Measurements from ENCODE around the gene TMEM108.
"Not testable (repeated sequence)": the region's sequence is repeated elsewhere in the genome, so short reads cannot be mapped to it uniquely, and the experiment has no call there.

TMEM108 gene

GRCh38 chr3:133038089-133038730 lies at the start of gene TMEM108:
TSS of gene TMEM108 (plus strand) at chr3:133038391.
- H3K4me1 ChIP-seq (ENCODE audit: control insufficient read depth, low read length) = no peaks in the 10 kb centered on the region
- no peaks in the 10 kb centered on the region for H3F3A ChIP-seq (ENCODE audit: control insufficient read depth, insufficient read depth)
- no peak for TF ChIP-seq EZH2phosphoT487 (IDR thresholded peaks at IDR 0.05; ENCODE audit: borderline replicate concordance, low read length)
- no peak for TF ChIP-seq CTCF (IDR thresholded peaks at IDR 0.05; ENCODE audit: low read depth, low read length, poor library complexity, severe bottlenecking)
- peaks cover 8% of the 10 kb centered on the region for H3K27me3 ChIP-seq (ENCODE audit: control insufficient read depth, low read length)
- no peak within 1 kb of the TSS for H3K27ac ChIP-seq (ENCODE audit: low read depth, low read length)
- H3K4me2 ChIP-seq (ENCODE audit: low read length) = no peak within 1 kb of the TSS
- H3K9me2 ChIP-seq (replicated peaks; ENCODE audit: control insufficient read depth, low read length) = no peaks in the 10 kb centered on the region
- H3K79me2 ChIP-seq (ENCODE audit: control insufficient read depth, low read length) = no peaks in the 10 kb centered on the region
- no peaks in the 10 kb centered on the region for H4K20me1 ChIP-seq (ENCODE audit: control insufficient read depth, insufficient read depth, low read depth, low read length)
- H3K9me3 ChIP-seq (ENCODE audit: control insufficient read depth, insufficient read depth, low read length) = no peaks in the 10 kb centered on the region
- no peaks in the 10 kb centered on the region for H3K36me3 ChIP-seq (ENCODE audit: control insufficient read depth, low read length)
- no peak within 1 kb of the TSS for H3K4me3 ChIP-seq (ENCODE audit: low read length)

DNA sequence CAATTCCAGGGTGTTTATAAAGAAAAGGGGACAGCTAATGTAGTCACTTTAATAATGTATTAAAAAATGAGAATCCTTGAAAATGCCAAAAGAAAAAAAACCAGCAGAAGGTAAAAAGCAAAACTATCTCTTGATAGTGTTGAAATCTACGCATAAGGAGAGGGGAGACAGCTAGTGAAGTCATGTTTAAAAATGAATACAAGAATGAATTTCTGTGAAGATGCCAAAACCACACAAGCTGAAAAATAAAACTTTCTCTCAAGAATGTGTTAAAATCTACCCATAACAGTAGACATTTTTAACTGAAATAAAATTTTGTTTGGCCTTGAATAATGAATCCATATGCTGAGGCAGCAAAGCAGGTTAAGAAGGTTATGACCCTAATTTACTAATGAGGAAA lies 42.2 kb upstream of the TMEM108 start:
- no peaks in the 10 kb centered on the region for H3F3A ChIP-seq (ENCODE audit: control insufficient read depth, insufficient read depth)
- H3K4me1 ChIP-seq (ENCODE audit: control insufficient read depth, low read length) = no peaks in the 10 kb centered on the region
- H3K27ac ChIP-seq (ENCODE audit: low read depth, low read length) = no peak overlapping the region
- TF ChIP-seq CTCF (IDR thresholded peaks at IDR 0.05; ENCODE audit: low read depth, low read length, poor library complexity, severe bottlenecking) = no peak
- no peak for TF ChIP-seq EZH2phosphoT487 (IDR thresholded peaks at IDR 0.05; ENCODE audit: borderline replicate concordance, low read length)
- H3K4me3 ChIP-seq (ENCODE audit: low read length) = no peak overlapping the region
- no peak overlapping the region for H3K4me2 ChIP-seq (ENCODE audit: low read length)
- H3K79me2 ChIP-seq (ENCODE audit: control insufficient read depth, low read length) = no peaks in the 10 kb centered on the region
- no peaks in the 10 kb centered on the region for H3K36me3 ChIP-seq (ENCODE audit: control insufficient read depth, low read length)
- H3K27me3 ChIP-seq (ENCODE audit: control insufficient read depth, low read length) = peaks cover 5% of the 10 kb centered on the region; the same call in 1 of the 2 replicates
- H3K9me2 ChIP-seq (replicated peaks; ENCODE audit: control insufficient read depth, low read length) = no peaks in the 10 kb centered on the region
- no peaks in the 10 kb centered on the region for H3K9me3 ChIP-seq (ENCODE audit: control insufficient read depth, insufficient read depth, low read length)
- H4K20me1 ChIP-seq (ENCODE audit: control insufficient read depth, insufficient read depth, low read depth, low read length) = no peaks in the 10 kb centered on the region

DNA sequence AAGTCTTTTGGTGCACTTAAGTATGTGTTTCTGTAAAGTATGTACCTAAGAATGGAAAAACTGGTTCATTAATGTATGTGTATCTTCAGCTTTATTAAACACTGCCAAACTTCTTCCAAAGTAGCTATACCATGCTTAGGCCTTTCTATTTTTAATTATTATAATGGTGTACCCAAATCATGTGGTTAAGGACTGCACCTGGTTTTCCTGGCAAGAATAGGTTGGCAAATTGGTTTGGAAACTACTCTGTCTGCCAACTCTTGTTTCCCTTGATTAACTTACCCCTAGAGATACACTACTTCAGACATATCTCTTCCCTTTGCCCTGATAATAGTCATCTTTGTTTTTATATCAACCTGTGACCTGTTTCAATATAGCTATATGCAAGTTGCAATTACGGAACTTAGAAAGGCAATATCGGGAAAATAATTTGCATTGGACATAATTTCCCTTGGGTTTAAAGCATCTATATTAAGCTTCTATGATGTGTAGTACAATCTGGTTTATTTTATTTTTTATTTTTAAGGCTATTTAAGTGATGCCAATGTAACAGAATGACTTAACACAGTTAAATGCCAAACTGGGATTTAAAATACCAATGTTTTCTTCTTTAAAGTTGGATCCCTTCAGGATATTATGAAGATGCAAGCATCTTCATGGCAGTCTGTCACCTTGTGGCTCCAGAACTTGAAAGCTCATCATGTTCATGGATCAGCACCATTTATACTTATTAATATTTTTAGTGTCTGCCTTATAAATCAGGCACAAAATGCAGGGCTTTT lies 40.6 kb upstream of the TMEM108 start:
- Histone ChIP-seq H3K36me3 (ENCODE audit: control insufficient read depth, low read length) (no peaks in the 10 kb centered on the region), H3K4me1 (ENCODE audit: control insufficient read depth, low read length) (no peaks in the 10 kb centered on the region)
- TF ChIP-seq CTCF (IDR thresholded peaks at IDR 0.05; ENCODE audit: low read depth, low read length, poor library complexity, severe bottlenecking) = no peak
- no peak for TF ChIP-seq EZH2phosphoT487 (IDR thresholded peaks at IDR 0.05; ENCODE audit: borderline replicate concordance, low read length)

DNA sequence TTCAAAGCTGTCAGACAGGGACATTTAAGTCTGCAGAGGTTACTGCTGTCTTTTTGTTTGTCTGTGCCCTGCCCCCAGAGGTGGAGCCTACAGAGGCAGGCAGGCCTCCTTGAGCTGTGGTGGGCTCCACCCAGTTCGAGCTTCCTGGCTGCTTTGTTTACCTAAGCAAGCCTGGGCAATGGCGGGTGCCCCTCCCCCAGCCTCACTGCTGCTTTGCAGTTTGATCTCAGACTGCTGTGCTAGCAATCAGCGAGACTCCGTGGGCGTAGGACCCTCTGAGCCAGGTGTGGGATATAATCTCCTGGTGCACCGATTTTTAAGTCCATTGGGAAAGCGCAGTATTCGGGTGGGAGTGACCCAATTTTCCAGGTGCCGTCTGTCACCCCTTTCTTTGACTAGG lies 33.2 kb upstream of the TMEM108 start:
- not testable (repeated sequence) for H3K36me3 ChIP-seq (ENCODE audit: control insufficient read depth, low read length); H4K20me1 ChIP-seq (ENCODE audit: control insufficient read depth, insufficient read depth, low read depth, low read length); H3K4me2 ChIP-seq (ENCODE audit: low read length); H3K9me2 ChIP-seq (replicated peaks; ENCODE audit: control insufficient read depth, low read length); H3F3A ChIP-seq (ENCODE audit: control insufficient read depth, insufficient read depth); H3K79me2 ChIP-seq (ENCODE audit: control insufficient read depth, low read length); H3K27me3 ChIP-seq (ENCODE audit: control insufficient read depth, low read length); H3K4me3 ChIP-seq (ENCODE audit: low read length); H3K9me3 ChIP-seq (ENCODE audit: control insufficient read depth, insufficient read depth, low read length); H3K4me1 ChIP-seq (ENCODE audit: control insufficient read depth, low read length); H3K27ac ChIP-seq (ENCODE audit: low read depth, low read length)

More for the DNA sequence above, 40.6 kb upstream of the TMEM108 start:
- no peaks in the 10 kb centered on the region for H3F3A ChIP-seq (ENCODE audit: control insufficient read depth, insufficient read depth)
- H4K20me1 ChIP-seq (ENCODE audit: control insufficient read depth, insufficient read depth, low read depth, low read length) = no peaks in the 10 kb centered on the region
- H3K27ac ChIP-seq (ENCODE audit: low read depth, low read length) = no peak overlapping the region
- H3K79me2 ChIP-seq (ENCODE audit: control insufficient read depth, low read length) = no peaks in the 10 kb centered on the region
- H3K4me3 ChIP-seq (ENCODE audit: low read length) = no peak overlapping the region
- no peaks in the 10 kb centered on the region for H3K9me3 ChIP-seq (ENCODE audit: control insufficient read depth, insufficient read depth, low read length)
- no peaks in the 10 kb centered on the region for H3K9me2 ChIP-seq (replicated peaks; ENCODE audit: control insufficient read depth, low read length)
- H3K27me3 ChIP-seq (ENCODE audit: control insufficient read depth, low read length) = peaks cover 3% of the 10 kb centered on the region; the same call in 1 of the 2 replicates
- H3K4me2 ChIP-seq (ENCODE audit: low read length) = no peak overlapping the region
